Measurements from ENCODE around the gene PDPK1.

Gene PDPK1

GRCh38 chr16:2497695-2498484 lies 39.9 kb upstream of the PDPK1 start:
- H3K4me1 ChIP-seq (ENCODE audit: control insufficient read depth in 5 of 5, insufficient read depth in 5 of 5, low read length in 5 of 5) = peaks cover 13 to 66% (median 52%) of the 10 kb centered on the region in 5 donors
- H3K27ac ChIP-seq (ENCODE audit: low read depth, low read length) = no peak overlapping the region
- H3K9ac ChIP-seq (ENCODE audit: low read length in 5 of 5) = peak overlapping the region in 2 of 5 donors; percentile 1 to 38

DNA sequence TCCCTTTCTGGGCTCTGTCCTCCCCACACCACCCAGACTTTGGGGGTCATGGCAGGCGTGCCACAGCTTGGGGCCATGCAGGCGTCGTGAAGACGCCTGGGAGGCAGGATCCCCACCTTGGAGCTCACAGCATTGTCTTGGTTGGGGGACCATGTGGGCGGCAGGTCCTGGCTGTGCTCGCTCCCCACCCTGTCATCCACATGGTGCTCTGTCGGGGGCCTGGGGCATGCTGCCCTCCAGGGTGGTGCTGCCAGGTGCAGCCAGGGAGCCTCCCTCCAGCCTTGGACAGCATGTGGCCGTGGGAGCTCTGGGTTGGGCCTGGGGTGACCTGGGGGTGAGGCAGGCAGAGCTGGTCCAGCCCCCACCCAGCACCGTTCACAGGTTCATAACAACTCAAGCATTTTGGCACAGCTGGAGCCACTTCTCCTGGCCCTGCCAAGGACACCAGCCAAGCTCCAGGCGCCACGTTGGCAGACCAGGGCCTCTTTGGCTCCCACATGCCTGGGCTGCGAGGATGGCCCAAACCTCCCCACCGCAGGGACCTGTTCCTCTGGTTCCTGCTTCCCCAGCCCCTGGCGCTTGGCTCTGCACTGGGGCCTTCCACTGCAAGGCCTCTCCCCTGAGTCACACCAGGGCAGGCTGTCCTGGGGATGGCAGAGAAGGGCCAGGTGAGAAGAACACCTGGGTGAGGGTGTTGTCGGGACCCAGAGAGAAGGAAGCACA lies 39.1 kb upstream of the PDPK1 start:
- Histone ChIP-seq H3K27me3 (ENCODE audit: control insufficient read depth in 5 of 5, insufficient read depth in 4 of 5, low read length in 5 of 5) (no peaks in the 10 kb centered on the region), H3K27ac (ENCODE audit: low read depth, low read length) (no peak overlapping the region), H3K4me3 (ENCODE audit: low read depth in 1 of 5, low read length in 5 of 5) (no peak overlapping the region), H3K9ac (ENCODE audit: low read length in 5 of 5) (peak overlapping the region in 2 of 5 donors; percentile 5 to 38), H3K36me3 (ENCODE audit: control insufficient read depth in 5 of 5, insufficient read depth in 5 of 5, low read length in 5 of 5) (peaks cover 0 to 28% (median 15%) of the 10 kb centered on the region in 5 donors), H3K4me1 (ENCODE audit: control insufficient read depth in 5 of 5, insufficient read depth in 5 of 5, low read length in 5 of 5) (peaks cover 13 to 66% (median 54%) of the 10 kb centered on the region in 5 donors), H3K9me3 (ENCODE audit: control insufficient read depth in 5 of 5, low read length in 5 of 5) (no peaks in the 10 kb centered on the region)

More at GRCh38 chr16:2497695-2498484, 39.9 kb upstream of the PDPK1 start:
- Histone ChIP-seq H3K27me3 (ENCODE audit: control insufficient read depth in 5 of 5, insufficient read depth in 4 of 5, low read length in 5 of 5) (no peaks in the 10 kb centered on the region), H3K36me3 (ENCODE audit: control insufficient read depth in 5 of 5, insufficient read depth in 5 of 5, low read length in 5 of 5) (peaks cover 0 to 28% (median 15%) of the 10 kb centered on the region in 5 donors), H3K4me3 (ENCODE audit: low read depth in 1 of 5, low read length in 5 of 5) (peak overlapping the region in 1 of 5 donors; percentile 8), H3K9me3 (ENCODE audit: control insufficient read depth in 5 of 5, low read length in 5 of 5) (no peaks in the 10 kb centered on the region)

- H3K9ac ChIP-seq (ENCODE audit: low read length in 5 of 5) = peak overlapping the region in 1 of 5 donors; percentile 5
- no peak overlapping the region for H3K4me3 ChIP-seq (ENCODE audit: low read depth in 1 of 5, low read length in 5 of 5)
- peaks cover 0 to 28% (median 15%) of the 10 kb centered on the region in 5 donors for H3K36me3 ChIP-seq (ENCODE audit: control insufficient read depth in 5 of 5, insufficient read depth in 5 of 5, low read length in 5 of 5)
- H3K27me3 ChIP-seq (ENCODE audit: control insufficient read depth in 5 of 5, insufficient read depth in 4 of 5, low read length in 5 of 5) = no peaks in the 10 kb centered on the region
- no peak overlapping the region for H3K27ac ChIP-seq (ENCODE audit: low read depth, low read length)
- no peaks in the 10 kb centered on the region for H3K9me3 ChIP-seq (ENCODE audit: control insufficient read depth in 5 of 5, low read length in 5 of 5)
- peaks cover 13 to 59% (median 52%) of the 10 kb centered on the region in 5 donors for H3K4me1 ChIP-seq (ENCODE audit: control insufficient read depth in 5 of 5, insufficient read depth in 5 of 5, low read length in 5 of 5)
Observed at GRCh38 chr16:2499454-2499853, 38.4 kb upstream of the PDPK1 start.

GRCh38 chr16:2499890-2500429 lies 37.9 kb upstream of the PDPK1 start:
- Histone ChIP-seq H3K36me3 (ENCODE audit: control insufficient read depth in 5 of 5, insufficient read depth in 5 of 5, low read length in 5 of 5) (peaks cover 0 to 28% (median 15%) of the 10 kb centered on the region in 5 donors), H3K9ac (ENCODE audit: low read length in 5 of 5) (no peak overlapping the region), H3K27ac (ENCODE audit: low read depth, low read length) (no peak overlapping the region), H3K27me3 (ENCODE audit: control insufficient read depth in 5 of 5, insufficient read depth in 4 of 5, low read length in 5 of 5) (no peaks in the 10 kb centered on the region), H3K9me3 (ENCODE audit: control insufficient read depth in 5 of 5, low read length in 5 of 5) (no peaks in the 10 kb centered on the region), H3K4me1 (ENCODE audit: control insufficient read depth in 5 of 5, insufficient read depth in 5 of 5, low read length in 5 of 5) (peaks cover 13 to 59% (median 52%) of the 10 kb centered on the region in 5 donors), H3K4me3 (ENCODE audit: low read depth in 1 of 5, low read length in 5 of 5) (no peak overlapping the region)

DNA sequence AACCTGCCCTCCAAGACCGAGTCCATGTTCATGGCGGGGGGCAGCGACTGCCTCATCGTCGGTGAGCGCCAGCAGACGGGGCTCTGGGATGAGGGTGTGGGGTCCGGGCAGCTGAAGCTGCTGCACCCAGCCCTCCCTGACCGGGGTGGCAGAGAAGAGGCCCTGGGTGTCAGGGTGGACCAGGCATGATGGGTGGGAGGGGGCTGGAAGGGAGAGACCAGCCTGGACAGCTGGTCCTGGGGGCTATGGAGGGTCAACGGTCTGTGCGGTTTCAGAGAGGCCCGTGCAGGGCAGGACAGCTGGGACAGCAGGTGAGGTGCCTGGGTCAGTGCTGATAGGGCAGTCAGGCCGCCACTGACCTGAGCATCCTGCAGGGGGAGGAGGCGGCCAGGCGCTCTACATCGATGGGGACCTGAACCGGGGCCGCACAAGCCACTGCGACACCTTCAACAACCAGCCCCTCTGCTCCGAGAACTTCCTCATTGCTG lies 37.3 kb upstream of the PDPK1 start:
- H3K36me3 ChIP-seq (ENCODE audit: control insufficient read depth in 5 of 5, insufficient read depth in 5 of 5, low read length in 5 of 5) = peaks cover 0 to 28% (median 15%) of the 10 kb centered on the region in 5 donors
- no peak overlapping the region for H3K9ac ChIP-seq (ENCODE audit: low read length in 5 of 5)
- H3K9me3 ChIP-seq (ENCODE audit: control insufficient read depth in 5 of 5, low read length in 5 of 5) = no peaks in the 10 kb centered on the region
- H3K27me3 ChIP-seq (ENCODE audit: control insufficient read depth in 5 of 5, insufficient read depth in 4 of 5, low read length in 5 of 5) = no peaks in the 10 kb centered on the region
- peaks cover 13 to 59% (median 52%) of the 10 kb centered on the region in 5 donors for H3K4me1 ChIP-seq (ENCODE audit: control insufficient read depth in 5 of 5, insufficient read depth in 5 of 5, low read length in 5 of 5)
- no peak overlapping the region for H3K4me3 ChIP-seq (ENCODE audit: low read depth in 1 of 5, low read length in 5 of 5)
- H3K27ac ChIP-seq (ENCODE audit: low read depth, low read length) = no peak overlapping the region

- no peak overlapping the region for H3K27ac ChIP-seq (ENCODE audit: low read depth, low read length)
- peaks cover 0 to 26% (median 14%) of the 10 kb centered on the region in 5 donors for H3K36me3 ChIP-seq (ENCODE audit: control insufficient read depth in 5 of 5, insufficient read depth in 5 of 5, low read length in 5 of 5)
- H3K9ac ChIP-seq (ENCODE audit: low read length in 5 of 5) = peak overlapping the region in 1 of 5 donors; percentile 35
- H3K4me3 ChIP-seq (ENCODE audit: low read depth in 1 of 5, low read length in 5 of 5) = peak overlapping the region in 2 of 5 donors; percentile 36 to 50
- H3K4me1 ChIP-seq (ENCODE audit: control insufficient read depth in 5 of 5, insufficient read depth in 5 of 5, low read length in 5 of 5) = peaks cover 13 to 59% (median 52%) of the 10 kb centered on the region in 5 donors
- no peaks in the 10 kb centered on the region for H3K27me3 ChIP-seq (ENCODE audit: control insufficient read depth in 5 of 5, insufficient read depth in 4 of 5, low read length in 5 of 5)
- H3K9me3 ChIP-seq (ENCODE audit: control insufficient read depth in 5 of 5, low read length in 5 of 5) = no peaks in the 10 kb centered on the region
Observed at GRCh38 chr16:2500918-2501750, 36.7 kb upstream of the PDPK1 start.

GRCh38 chr16:2501946-2502895 lies 35.6 kb upstream of the PDPK1 start:
- Histone ChIP-seq H3K27me3 (ENCODE audit: control insufficient read depth in 5 of 5, insufficient read depth in 4 of 5, low read length in 5 of 5) (no peaks in the 10 kb centered on the region), H3K4me1 (ENCODE audit: control insufficient read depth in 5 of 5, insufficient read depth in 5 of 5, low read length in 5 of 5) (peaks cover 11 to 59% (median 50%) of the 10 kb centered on the region in 5 donors), H3K27ac (ENCODE audit: low read depth, low read length) (peak overlapping the region; percentile 16), H3K4me3 (ENCODE audit: low read depth in 1 of 5, low read length in 5 of 5) (peak overlapping the region in 1 of 5 donors; percentile 50), H3K9me3 (ENCODE audit: control insufficient read depth in 5 of 5, low read length in 5 of 5) (no peaks in the 10 kb centered on the region), H3K36me3 (ENCODE audit: control insufficient read depth in 5 of 5, insufficient read depth in 5 of 5, low read length in 5 of 5) (peaks cover 0 to 15% (median 4%) of the 10 kb centered on the region in 5 donors), H3K9ac (ENCODE audit: low read length in 5 of 5) (peak overlapping the region in 1 of 5 donors; percentile 7)

DNA sequence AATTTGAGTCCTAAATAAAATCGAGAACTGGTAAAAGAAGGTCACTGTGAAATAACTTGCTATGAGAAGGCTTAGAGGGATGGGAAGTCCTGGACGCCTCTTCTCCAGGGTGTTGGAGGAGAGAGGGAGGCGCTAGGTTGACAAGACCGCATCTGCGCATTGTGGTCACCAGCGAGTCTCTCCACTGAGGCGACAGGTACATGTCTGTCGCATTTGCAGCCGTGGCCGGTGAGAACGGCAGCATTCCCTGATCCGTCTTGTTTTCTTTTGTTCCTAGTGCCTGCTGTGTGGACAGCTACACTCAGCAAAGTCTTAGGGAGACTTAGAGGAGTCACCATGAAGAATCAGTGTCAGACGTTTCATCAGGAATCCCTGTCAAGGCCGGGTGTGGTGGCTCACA lies 32.1 kb upstream of the PDPK1 start:
- Histone ChIP-seq H3K9ac (ENCODE audit: low read length in 5 of 5) (no peak overlapping the region), H3K36me3 (ENCODE audit: control insufficient read depth in 5 of 5, insufficient read depth in 5 of 5, low read length in 5 of 5) (no peaks in the 10 kb centered on the region), H3K27ac (ENCODE audit: low read depth, low read length) (no peak overlapping the region), H3K4me1 (ENCODE audit: control insufficient read depth in 5 of 5, insufficient read depth in 5 of 5, low read length in 5 of 5) (peaks cover 0 to 52% (median 42%) of the 10 kb centered on the region in 5 donors), H3K4me3 (ENCODE audit: low read depth in 1 of 5, low read length in 5 of 5) (no peak overlapping the region), H3K9me3 (ENCODE audit: control insufficient read depth in 5 of 5, low read length in 5 of 5) (no peaks in the 10 kb centered on the region), H3K27me3 (ENCODE audit: control insufficient read depth in 5 of 5, insufficient read depth in 4 of 5, low read length in 5 of 5) (no peaks in the 10 kb centered on the region)

All from subcutaneous abdominal adipose tissue (tissue), 5 donors.